A549 treated with CORT108297 at 1 μM for 4 hours (cell line): ENCODE results near the gene RTCA. TPM values are rescaled to one million over a fixed set of nuclear protein-coding genes. Genes with fewer than 3 reads are reported as not detected.

ENCODE experiments used
- total RNA-seq: library from RNA; stranded (reverse); fragments of 200-300 nt; extraction: Qiagen RNA extraction; gene quantifications from 5 replicates; pipeline ENCODE4 v1.2.3, GENCODE V29; 2022

Gene RTCA
- total RNA-seq, result 21.4 to 24.7 TPM (median 22.7 TPM) in 5 replicates

GRCh38 chr1:100265931-100266740 lies at the start of gene RTCA:
Gene RTCA (plus strand): TSS chr1:100266216. CDS start chr1:100266376, 160 bp downstream.

GRCh38 chr1:100249537-100250257 lies 16.3 kb upstream of the RTCA start, which contains the start of gene DBT:
Gene DBT (minus strand): TSS chr1:100249834. CDS start chr1:100249820, 14 bp downstream.

Other genes starting within 250 kb of the RTCA start
- gene SASS6, start 133.3 kb upstream of the RTCA start, total RNA-seq, result 3.5 to 4.9 TPM (median 4.5 TPM) in 5 replicates
- 5.9 to 8.7 TPM (median 6.9 TPM) in 5 replicates for gene TRMT13, start 133.1 kb upstream of the RTCA start, total RNA-seq
- 0.07 to 0.15 TPM (median 0.11 TPM) in 4 of 5 replicates, not detected in the other for gene LRRC39, start 88.0 kb upstream of the RTCA start, total RNA-seq
- gene DBT, start 16.4 kb upstream of the RTCA start, total RNA-seq, result 3.2 to 4.7 TPM (median 4.1 TPM) in 5 replicates
- gene CDC14A, start 86.3 kb downstream of the RTCA start, total RNA-seq, result 2.3 to 2.8 TPM (median 2.5 TPM) in 5 replicates